GM21619 (cell line): ENCODE results near the gene UBB.

Experiments used
- ATAC-seq: cut with Tn5 transposase; IDR thresholded peaks from one replicate; pipeline ENCODE4 v1.9.1; 2021; ENCODE audit not compliant: unreplicated experiment

The UBB gene

DNA sequence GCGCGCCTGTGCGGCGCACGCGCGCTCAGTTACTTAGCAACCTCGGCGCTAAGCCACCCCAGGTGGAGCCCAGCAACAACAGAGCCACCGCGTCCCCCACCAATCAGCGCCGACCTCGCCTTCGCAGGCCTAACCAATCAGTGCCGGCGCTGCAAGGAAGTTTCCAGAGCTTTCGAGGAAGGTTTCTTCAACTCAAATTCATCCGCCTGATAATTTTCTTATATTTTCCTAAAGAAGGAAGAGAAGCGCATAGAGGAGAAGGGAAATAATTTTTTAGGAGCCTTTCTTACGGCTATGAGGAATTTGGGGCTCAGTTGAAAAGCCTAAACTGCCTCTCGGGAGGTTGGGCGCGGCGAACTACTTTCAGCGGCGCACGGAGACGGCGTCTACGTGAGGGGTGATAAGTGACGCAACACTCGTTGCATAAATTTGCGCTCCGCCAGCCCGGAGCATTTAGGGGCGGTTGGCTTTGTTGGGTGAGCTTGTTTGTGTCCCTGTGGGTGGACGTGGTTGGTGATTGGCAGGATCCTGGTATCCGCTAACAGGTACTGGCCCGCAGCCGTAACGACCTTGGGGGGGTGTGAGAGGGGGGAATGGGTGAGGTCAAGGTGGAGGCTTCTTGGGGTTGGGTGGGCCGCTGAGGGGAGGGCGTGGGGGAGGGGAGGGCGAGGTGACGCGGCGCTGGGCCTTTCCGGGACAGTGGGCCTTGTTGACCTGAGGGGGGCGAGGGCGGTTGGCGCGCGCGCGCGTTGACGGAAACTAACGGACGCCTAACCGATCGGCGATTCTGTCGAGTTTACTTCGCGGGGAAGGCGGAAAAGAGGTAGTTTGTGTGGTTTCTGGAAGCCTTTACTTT lies at the start of gene UBB:
TSS of gene UBB (plus strand) at position 452 of the 856 bp plus-strand sequence. CDS start 817 bp downstream, outside the sequence.
- peak; percentile 86 for ATAC-seq

DNA sequence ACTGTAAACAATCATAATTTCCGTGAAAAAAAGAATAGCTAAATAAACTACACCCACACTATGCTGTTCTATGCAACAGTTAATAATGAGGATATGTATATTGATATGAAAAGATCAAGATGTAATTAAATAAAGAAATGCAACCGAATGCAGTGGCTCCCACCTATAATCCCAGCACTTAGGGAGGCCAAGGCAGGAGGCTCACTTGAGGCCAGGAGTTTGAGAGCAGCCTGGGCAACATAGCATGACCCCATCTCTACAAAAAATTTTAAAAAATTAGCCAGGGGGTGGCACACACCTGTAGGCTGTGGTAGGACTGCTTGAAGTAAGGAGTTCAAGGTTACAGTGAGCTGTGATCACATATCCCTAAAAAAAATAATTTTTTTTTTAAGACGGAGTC lies 42.5 kb upstream of the UBB start:
- no peak for ATAC-seq

DNA sequence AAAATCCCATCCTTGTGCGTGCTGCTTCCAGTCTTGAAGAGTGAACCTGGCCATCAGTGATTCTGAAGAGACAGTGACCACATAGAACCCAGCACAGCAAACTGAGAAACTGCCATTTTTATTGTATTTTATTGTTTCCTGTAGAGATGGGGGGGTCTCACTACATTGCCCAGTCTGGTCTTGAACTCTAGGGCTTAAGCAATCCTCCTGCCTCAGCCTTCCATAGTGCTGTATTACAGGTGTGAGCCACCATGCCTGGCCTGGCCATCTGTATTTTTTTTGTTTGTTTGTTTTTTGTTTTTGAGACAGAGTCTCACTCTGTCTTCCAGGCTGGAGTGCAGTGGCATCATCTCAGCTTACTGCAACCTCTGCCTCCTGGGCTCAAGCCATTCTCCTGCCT lies 41.5 kb upstream of the UBB start:
- no peak for ATAC-seq

DNA sequence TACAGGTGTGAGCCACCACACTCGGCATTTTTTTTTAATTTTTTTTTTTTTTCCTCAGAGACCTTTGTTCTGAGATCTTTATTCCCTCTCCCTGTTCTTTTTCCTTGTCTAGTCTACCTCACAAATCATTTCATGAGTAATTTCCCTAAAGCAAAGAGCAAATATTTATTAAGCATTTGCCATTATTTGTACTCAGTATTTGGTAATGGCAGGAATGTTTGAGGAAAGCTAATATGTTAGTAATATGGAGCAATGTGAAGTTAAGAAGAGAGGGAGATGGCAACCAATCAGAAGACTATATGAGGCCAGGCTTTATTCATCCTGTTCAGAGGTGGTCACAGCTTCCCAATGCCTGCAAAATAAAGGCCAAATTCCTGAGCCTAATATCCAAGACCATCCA lies 40.9 kb upstream of the UBB start:
- ATAC-seq = no peak

DNA sequence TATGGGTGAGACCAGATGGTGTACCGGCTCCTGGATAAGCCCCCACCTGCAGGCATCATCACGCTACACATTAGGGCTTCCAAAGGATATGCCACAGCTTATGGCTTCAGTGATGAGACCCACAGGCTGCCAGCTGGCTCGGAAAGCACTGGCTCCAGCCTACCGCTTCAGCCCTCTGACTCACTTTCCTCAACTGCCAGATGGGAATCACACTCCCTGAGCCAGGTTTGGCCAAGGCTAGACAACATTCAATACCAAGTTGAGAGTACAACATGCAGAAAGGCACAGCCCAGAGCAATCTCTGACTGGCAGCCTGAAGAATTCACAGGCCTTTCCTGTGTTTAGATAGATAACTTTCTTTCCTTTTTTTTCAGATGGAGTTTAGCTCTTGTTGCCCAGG lies 37.9 kb upstream of the UBB start:
- no peak for ATAC-seq

DNA sequence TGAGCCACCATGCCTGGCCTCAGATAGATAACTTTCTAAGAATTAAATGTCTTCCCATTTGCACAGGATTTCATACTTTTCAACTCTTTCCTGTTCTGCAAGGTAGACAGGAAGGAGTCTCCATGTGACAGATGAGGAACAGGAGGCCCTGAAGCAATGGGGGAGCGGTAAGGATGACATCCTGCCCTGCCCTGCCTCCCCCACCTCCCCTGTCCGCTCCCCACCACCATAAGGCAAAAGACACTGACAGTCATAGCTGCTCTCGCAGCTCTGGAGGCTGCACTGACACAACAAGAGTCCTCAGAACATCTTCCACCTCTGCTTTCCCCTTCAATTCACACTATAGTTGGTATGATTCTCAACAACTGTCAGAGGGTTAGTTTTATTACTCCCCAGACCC lies 37.3 kb upstream of the UBB start:
- ATAC-seq = no peak

DNA sequence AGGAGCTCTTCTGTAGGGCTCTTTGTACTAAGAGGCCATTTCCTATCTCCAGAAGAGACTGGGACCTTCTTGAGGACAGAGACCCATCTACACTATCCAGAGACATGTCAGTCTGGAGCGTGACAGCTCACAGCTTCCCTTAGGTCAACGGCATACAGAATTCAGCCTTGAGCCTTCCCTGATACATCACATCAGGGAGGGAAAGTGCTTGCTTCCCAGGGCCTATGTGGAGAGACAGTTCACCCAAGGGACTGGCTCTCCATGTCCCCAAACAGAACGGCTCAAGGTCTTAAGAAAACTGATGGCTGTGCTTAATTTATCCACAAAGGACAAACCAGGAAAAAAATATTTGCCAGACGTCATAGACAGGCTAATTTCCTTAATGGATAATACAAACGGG lies 35.3 kb upstream of the UBB start:
- no peak for ATAC-seq

DNA sequence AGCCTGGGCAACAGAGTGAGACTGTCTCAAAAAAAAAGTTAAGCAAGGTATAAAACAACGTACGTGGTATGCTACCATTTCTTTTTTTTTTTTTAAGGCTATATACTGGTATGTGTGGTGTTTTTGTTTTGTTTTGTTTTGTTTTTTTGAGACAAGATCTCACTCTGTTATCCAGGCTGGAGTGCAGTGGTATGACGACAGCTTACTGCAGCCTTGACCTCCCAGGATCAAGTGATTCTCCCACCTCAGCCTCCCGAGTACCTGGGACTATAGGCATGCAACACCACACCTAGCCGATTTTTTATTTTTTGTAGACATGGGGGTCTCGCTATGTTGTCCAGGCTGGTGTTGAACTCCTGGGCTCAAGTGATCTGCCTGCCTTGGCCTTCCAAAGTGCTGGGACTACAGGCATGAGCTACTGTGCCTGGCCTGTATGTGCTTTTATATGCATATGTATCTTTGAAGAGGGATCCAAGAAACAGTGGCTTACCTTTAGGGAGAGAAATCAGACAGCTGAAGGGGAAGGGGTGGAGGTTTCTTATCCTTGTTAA lies 34.1 kb upstream of the UBB start:
- ATAC-seq = no peak

DNA sequence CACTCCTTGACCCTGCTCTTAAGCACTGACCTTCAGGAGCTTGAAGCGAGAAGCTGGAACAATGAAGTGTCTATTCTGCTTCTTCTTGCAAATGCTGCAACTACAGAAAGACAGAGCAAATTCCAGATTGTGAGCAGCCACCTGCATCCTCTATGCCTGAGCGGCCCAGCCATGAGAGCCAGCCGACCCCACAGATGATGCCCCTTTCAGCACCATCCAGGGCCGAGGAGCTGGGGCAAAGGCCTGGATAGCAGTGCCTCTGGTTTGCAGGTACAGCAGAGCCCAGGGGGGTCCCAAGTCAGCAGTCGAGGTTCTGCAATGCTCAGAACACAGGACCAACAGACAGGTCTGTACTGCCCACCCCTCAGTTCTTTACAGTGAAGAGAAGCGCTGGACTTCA lies 32.3 kb upstream of the UBB start:
- no peak for ATAC-seq

DNA sequence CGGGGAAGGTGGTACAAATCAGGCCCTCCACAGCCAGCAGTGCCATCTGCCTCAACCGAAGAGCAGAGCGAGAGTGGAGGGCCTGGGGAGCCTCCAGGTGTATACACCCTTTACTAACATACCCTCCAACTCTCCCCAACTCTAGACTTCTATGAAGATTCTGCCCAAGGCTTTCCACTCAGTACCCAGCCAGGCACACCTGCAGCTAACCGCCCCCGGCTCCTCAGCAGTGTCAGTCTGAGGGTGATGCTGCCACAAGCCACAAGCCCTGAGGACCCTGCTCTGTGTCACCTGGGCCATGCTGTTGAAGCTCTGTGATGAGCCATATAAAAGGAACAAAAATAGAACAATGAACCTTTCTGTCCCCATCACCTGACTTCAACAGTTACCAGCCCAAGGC lies 31.5 kb upstream of the UBB start:
- ATAC-seq = no peak

DNA sequence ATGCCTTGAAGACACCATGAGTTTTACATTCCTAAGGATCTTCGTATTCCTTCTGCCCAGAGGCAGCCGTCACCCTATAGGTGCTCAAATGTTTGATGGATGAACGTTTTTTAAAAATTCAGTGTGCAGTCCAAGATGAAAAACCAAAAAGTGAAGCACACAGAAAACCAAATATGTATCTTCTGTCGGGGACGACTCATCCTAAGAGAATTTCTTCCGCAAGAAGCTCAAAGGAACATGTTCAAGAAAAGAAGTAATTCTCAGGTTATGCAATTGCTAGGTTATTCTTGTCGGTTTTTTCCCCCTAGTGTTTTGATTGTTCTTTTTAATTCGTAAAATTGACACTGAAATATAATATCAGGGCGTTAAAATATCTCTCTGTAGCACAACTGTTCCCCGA lies 29.1 kb upstream of the UBB start:
- no peak for ATAC-seq

DNA sequence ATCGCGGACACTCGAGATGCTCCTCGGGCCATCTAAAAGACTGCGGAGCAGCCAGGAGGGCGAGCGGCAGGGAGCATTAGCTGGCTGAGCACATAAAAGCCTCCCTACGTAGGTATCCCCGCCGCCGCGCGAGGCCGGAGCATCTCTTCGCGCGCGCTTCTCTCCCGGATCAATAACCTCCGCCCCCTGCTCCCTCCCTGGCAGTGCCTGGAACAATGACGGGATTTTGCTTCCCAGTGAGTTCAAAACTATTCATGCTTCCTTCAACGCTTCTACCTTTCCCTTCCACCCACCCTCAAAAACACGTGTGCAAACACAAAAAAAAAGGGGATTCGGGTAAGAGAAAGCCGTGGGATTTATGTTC lies 28.6 kb upstream of the UBB start:
- no peak for ATAC-seq

DNA sequence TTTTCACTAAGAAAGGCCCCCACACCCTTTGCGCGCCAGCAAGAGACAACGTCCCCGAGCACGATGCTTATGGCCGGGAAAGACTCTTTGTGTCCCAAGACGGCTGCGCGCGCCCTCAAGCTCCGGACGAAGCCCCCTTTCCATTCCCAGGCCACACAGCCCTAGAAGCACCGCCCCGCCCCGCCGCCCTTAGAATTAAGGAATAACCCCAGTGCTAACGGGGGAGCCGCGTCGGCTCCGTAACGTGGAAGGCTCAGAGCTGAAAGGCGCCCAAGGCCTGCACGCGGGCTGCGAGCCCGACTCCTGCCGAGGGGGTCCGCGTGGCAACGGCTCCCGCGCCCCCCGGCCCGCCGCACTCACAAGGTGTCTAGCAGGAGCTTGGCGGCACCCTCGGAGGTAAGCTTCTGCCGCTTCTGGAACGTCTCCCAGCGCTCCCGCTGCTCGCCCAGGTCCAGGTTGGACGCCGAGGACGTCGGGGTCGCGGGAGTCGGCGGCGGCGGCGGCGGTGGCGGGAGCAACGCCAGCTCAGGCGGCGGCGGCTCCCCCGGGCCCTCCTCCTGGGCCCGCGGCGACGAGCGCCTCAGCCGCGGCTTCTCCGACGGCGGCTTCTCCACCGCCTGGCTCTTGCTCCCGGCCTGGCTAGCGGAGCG lies 28.1 kb upstream of the UBB start:
- peak; percentile 39 for ATAC-seq

DNA sequence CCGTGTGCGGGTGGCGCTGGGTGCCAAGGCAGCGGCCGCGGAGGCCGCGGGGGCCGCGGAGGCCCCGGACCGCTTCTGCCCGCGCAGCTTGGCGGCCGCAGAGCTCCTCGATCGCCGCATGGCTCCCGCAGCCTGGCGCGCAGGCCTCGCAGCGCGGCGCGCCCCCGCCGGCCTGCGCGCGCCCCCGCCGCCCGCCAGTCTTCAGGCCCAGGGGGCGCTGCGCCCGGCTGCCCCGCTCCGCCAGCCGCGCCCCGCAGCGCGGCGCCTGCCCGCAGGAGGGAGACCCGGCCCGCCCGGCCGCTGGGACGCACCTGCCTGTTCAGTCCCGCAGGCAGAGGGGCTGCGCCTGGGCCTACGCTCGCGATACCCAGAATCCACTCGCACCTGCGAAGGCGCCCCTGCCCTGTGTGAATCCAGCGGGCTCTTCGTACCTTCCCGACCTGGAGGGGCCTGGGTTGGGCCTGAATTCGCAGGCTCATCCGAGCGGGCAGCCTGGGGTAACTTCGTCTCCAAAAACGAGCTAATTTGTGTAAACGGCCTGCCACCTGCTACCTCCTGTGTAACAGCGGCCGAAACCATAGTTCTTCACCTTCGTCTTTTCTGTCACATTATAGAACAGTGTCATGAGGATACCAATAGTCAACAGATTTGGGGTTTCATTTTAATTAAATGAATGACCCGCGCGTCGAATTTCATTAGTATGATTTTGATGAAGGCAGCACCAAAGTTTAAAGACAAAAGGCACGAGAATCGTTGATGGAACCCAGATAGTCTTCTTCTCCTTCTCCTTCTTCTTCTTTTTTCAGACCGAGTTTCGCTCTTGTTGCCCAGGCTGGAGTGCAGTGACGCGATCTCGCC lies 27.3 kb upstream of the UBB start, which contains the start of gene CENPV:
TSS of gene CENPV (minus strand) at position 153 of the 858 bp plus-strand sequence. CDS start at position 120, 33 bp downstream.
- ATAC-seq = peak; percentile 57

DNA sequence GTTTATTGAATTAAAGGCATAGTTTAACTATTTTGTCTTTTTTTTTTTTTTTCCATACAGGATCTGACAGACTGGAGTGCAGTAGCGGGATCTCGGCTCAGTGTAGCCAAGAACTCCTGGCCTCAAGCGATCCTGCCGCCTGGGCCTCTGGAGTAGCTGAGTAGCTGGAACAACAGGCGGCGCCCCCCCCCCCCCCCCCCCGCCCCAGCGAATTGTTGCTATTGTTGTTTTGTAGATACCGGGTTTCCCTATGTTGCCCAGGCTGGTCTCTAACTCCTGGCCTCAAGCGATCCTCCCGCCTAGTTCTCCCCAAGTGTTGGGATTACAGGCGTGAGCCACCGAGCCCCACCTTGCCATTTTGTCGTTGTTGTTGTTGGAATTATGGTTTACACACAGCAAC lies 26.3 kb upstream of the UBB start:
- ATAC-seq = no peak

DNA sequence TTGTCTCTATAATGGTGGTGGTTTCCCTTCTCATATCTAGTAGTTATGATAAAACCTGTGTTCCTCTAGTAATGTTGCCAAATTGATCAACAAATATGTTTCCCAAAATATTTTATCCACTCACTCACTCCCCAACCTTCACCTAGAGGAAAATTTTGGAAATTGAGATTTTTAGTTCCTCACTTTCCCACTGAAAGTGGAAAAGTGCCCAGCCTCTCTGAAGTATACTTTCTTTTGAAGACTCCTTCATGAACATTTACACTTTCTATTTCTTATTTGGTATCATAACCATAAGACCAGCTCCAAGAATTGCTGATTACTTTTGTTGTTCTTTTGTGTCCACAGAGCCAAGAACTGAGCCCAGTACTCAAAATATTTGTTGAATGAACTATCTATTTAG lies 22.5 kb upstream of the UBB start:
- no peak for ATAC-seq

DNA sequence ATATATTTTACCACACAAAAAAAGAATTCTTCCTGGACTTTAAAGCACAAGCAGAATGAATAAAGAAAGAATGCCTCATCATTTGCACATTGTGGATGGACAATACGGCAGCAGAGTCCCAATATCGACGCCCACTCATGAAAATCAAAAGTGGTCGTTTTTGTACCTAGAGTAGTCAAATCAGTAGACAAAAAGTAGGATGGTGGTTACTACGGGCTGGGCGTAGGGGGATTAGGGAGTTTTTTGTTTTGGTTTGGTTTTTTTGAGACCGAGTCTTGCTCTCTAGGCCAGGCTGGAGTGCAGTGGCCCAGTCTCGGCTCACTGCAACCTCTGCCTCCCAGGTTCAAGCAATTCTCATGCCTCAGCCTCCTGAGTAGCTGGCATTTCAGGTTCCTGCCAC lies 19.0 kb upstream of the UBB start:
- ATAC-seq = no peak

DNA sequence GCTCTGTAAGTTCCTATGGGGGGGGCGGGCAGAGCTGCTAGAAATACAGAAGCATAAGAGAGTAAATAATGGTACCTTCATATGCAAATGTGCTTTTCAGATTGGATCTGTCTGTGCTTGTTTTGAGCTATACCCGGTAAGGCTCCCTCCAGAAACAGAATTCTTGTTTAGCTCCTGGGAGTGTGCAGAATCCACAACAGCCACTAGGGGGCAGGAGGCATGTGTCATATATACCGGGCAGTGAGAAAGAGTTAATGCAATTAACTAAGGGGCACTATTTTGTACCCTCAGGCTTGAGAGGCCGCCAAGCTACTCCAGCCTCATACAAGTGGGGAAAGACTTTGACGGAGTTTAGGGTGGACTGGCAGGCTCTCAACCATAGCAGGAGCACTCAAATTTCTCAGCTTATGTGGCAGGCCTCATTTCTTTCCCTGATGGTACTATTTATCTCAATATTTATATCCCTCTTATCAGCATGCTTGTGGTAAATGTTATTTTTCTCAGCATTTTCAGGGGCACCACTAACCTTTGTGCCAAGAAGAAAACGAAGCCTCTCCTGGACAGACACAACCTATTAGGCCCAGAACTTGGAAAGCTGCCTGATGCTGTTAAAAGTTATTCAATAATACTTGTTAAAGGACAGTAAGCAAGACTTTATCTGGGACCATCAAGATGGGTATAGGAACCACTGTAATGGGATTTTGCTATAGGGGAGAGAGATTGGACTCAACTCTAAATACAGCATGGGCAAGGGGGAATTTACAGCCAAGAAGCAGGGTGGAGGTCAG lies 16.9 kb upstream of the UBB start:
- ATAC-seq = peak; percentile 76

DNA sequence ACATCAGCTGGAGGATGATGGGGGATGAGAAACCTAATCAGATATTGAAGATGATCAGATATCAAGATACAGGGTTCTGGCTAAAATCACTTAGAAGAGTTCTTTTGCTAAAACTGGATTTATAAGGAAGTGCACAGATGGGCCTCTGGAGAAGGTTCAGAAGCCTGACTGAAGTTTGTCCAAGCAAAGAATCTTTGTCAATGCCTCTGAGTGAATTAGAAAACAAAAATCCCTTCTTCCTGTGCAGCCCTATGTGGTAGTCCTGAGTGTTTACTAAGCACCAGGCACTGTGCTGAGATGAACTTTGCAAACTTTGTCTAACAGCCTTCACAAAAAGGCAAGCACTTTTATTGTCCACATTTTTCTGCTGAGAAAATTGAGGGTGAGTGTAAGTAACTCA lies 16.3 kb upstream of the UBB start:
- ATAC-seq = no peak

DNA sequence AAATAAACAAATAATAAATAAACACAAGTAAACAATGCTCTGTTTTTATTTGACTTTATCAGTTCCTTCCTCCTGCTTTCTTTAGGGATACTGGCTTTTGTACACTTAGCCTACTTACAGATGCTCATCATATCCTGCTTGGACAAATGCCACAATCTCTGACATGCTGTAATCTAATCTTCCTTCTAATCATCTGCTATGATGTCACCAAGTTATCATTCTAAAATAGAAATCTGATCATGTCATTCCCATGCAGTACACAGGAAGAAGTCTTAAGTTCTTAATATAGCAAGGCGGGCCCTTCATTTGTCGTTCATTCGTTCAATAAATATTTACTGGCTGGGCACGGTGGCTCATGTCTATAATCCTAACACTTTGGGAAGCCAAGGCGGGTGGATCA lies 9.1 kb upstream of the UBB start:
- no peak for ATAC-seq
